GM10847 (cell line): ENCODE measurements around the gene CIB4.

Source experiments
- POLR2A ChIP-seq: IDR thresholded peaks from 2 replicates; pipeline ENCODE4 v1.6.1; 2011; ENCODE audit not compliant: insufficient read length; ENCODE audit errors: extremely low read depth

The CIB4 gene

DNA sequence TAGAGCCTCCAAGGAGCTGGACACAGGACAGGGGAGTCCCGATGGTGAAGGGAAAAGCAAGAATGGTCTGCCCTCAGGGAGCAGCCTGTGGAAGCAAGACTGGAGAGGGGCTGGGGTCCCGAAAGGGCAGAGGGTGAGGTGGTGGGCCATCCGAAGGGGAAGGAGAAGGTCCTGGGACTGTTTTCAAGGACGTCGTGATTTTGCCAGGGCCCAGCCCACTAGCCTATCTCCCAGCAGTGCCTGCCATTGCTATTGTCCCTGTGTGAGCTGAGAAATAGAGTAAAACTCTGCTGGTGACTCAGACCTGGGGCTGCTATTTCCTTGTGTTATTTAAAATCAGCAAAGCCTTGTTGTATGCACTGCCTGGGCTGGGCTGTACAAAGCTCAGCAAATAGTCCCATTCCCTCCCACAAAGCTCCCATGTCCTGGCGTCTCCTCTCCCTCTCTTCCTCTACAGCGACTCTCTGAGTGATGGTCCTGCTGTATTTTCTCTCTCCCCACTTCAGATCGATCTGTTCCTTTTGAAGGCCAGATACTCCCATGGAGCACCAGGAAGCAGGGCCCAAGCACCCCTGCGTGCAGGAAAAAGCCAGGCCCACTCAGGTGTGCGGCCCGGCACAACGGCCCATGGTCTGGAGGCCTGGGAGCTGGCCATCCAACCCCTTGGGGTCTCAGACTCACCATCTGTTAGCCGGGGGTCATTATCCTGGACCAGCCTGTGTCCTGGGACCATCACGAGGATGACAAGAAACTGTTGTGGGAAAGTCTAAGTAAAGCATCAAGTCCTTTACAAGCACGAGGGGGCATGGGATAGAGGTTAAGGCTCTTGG, 98.3 kb downstream of the CIB4 start:
- TF ChIP-seq POLR2A: no peak

DNA sequence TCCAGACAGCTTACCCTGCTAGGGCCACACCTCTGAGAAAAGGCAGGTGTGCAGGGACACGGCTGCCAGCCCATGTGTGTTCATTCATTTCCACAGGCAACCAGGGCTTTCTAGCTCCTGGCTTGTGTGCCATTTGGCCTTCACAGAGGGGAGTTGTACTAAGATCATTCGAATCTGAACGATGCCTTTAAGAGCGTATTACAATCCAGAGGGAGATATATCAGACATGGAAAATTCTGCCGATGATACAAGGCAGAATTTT, 99.0 kb downstream of the CIB4 start:
- no peak for TF ChIP-seq POLR2A

DNA sequence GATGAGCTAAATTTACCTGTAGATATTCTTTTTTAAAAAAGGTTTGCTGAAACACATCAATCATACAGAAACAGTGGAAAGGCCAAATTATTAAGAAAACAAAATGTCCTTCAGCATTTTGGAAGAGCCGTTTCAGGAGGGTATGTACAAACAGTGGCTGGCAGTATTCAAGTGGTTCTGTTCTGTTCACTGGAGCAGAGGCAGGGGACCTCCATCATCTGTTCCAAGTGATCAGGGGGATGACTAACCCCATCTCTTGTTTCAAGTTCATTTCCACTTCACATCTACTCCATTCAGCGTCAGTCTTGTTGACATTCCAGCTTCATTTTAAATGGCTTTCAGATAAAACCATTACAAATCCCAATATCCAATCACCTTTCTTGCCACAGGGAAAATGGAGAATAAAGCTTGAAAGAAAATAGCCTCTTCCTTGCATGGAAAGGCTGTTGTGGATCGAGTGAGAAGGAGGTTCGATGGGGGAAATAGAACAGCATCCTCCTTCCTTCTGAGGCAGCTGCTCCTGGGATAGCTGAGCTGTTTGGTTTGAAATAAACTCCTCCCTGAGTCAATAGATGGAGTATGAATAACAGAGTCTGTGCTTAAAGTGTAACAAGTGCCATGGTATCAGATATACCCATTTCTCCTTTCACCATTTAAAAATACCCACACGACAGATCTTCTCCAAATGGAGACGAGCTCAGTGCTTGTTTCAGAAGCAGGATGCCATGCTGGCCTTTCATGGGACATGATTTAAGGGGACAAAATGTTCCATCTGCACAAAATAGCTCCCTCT, 99.6 kb downstream of the CIB4 start:
- TF ChIP-seq POLR2A: no peak

DNA sequence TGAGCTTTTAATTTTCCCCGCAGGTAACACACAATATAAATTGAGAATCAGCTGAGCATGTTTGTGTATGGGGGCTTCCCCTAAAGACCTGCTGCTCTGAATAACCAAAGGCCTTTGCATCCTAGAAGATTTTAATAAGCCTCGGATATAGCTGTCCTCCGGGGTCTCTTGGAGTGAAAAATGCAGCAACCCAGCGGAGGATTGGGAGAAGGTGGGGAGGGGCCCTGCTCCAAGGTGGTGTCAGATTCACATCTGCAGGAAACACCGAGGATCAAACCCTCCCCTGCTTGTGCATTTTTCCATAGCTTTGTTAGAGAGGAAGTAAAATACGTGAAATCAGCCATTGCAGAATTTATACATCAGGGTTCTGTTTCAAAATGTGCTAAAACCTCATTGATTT, 100.2 kb downstream of the CIB4 start:
- TF ChIP-seq POLR2A: no peak

DNA sequence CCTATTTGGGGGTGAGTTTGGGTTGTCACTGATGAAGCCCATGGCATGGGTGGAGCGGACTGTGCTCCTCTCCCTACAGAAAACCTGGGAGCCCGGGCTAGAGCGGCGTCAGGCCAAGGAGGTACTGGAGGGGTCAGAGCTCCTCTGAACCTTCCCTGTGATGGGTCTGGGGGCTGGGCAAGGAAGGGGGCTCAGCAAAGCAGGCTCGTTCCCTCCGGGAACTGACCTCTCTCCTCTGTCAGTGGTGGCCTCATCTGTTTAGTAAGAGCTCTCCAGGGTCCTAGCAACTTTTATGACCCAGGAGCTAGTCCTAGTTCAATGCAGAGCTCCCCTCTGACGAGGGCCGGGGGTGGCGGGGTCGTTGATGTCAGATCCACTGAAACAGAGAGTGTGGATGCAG, 100.9 kb downstream of the CIB4 start:
- TF ChIP-seq POLR2A: no peak

DNA sequence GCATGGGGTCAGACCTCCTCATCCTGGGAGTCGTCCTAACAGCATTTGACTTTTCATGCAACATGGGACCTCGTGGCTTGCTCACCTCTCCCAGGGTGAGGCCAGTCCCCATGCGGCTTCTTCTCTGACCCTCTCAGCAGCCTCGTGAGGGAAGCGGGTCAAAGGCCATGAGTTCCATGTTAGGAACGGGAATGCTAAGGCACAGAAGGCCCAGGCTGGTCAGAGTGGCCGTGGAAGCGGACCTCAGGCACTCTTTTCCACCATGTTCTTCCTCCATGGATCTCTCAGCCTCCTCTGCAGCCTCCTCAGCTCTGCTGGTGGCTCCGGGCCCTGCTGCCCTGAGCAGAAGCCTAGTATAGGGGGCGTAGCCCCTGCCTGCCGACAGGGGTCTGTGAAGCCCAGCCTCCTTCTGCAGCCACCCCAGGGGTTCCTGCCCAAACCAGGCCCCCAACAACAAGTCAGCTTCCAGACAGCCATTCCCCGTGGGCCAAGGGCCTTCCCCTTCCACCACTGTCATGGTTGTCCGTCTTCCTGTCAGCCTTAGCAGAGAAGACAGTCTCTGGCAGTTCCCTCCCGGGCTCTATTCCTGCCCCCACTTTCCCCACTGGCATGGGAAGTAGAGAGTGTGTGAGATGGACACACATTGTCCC, 103.2 kb downstream of the CIB4 start:
- no peak for TF ChIP-seq POLR2A

DNA sequence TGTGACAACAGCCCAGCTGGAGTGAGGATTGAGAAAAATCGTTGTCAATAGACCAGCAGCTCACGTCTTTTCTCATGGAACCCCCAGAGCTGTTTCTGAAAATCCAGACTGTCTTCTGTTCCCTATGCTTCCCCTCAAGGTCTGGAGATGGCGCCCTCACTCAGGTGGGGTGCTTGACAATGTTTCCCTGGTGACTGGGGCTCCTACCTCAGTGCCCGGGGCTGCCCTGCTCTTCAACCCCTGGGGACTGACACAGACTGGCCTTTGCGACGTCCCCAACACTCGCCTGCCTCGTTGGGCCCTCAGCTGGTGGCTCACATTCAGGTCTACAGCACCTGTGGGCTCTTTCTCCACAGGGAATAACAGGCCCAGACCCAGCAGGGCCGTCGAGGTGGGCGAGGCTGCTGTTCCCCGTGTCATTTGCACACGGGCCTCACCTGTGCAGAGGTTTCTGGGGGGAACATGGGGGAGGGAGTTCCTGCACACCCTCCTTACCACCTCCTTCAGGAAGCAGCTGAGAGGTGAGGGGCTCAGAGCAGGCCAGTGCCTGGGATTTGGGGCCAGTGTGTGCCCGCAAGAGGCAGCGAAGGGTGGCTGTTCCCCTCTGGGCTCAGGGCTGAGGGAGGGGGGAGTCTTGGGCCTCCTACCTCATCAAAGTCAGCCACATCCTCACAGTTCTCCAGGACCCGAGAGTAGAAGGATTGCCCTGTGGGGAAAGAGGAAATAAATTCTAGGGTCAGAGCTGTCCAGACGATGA, 103.9 kb downstream of the CIB4 start:
- no peak for TF ChIP-seq POLR2A

DNA sequence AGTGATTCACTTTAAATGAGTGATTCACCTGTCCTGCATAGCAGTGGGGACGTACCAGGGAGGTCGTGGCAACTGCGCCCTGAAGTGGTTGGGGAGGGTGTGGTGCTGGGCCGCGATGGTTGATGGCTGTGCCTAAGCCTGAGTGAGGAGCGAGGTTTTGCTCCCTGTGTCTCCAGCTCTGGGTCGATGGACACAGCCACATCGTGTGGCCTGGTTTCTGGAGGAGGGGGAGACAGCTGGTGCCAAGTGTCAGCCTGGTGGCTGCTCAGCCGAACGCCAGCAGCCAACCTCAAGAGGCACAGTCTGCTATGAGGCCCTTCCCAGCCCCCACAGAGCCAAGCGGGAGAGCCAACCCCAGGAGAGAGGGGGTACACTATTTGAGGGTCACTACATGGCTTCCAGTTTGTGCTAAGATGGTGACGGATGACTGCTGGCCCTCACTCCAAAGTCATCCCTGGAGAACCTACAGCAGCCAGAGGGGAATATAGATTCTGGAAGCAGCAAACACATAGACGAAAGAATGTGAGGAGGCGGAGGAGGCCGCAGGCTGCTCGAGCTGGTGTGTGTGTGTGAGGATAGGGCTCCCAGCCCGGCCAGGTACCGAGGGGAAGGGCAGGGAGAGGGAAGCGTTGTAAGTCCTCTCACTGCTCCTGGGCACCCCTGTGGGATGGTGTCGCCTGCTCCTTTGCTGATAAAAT, 104.6 kb downstream of the CIB4 start:
- TF ChIP-seq POLR2A: no peak

DNA sequence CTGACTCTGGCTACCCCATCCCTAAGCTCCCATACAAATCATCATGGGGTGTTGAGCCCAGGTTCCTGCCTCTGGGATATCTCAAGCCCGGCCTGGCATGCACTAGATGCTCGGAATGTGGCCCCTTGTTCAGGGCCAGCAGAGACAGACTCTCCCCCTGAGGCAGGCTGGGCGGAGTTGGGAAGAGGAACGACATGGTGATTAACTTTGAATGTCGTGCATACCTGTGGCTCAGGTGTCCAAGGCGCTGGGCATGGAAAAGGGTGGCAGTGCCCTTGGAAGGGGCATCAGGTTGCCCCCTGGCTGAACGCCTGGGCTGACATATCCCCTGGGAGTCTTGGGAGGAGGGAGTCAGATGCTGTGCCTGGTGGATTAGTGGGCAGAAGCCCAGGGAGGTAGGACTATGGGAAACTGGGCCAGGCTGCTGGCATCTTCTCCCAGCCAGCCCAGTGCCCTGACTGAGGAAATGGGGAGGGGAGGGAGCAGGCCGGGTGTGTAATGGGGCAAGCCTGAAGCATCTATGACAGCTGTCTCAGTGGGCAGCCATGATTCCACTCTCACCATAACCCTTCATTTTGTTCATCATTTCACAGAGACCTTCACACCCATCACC, 105.4 kb downstream of the CIB4 start:
- TF ChIP-seq POLR2A: no peak

DNA sequence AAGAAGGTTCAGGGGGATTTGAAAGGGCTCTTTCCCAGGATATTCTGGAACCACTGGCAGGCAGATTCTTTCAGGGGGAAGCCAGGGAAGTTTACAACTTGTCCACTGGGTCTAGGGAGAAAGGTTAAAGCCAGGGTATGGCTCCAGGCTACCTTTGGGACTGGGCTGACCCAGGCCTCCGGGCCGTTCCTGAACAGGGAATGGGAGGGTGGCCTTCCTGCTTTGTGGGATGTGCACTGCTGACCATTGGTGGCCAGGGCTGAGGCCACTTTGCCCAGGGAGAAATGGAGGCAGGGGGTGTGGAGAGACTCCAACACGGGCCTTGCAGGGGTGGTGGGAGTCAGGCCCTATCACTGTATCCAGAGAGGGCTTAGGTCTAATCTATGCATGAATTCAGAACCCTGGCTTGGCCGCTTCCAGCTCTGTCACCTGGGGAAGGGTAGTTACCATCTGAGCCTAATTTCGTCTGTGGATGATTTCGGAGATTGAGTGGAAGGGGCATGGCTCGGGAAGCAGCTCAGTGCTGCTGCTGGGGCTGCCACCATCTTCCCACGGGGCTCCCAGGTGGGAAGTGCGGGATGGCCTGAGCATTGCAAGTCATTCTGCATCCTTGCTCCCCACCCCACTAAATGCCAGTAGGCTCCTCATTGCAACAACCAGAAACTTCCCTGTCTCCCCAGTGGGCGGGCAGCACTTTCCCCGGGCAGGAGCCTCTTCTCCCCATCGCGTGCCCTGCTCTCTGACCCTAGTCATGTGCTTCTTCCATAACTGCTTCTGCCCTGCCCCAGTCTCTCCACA, 106.1 kb downstream of the CIB4 start:
- no peak for TF ChIP-seq POLR2A

DNA sequence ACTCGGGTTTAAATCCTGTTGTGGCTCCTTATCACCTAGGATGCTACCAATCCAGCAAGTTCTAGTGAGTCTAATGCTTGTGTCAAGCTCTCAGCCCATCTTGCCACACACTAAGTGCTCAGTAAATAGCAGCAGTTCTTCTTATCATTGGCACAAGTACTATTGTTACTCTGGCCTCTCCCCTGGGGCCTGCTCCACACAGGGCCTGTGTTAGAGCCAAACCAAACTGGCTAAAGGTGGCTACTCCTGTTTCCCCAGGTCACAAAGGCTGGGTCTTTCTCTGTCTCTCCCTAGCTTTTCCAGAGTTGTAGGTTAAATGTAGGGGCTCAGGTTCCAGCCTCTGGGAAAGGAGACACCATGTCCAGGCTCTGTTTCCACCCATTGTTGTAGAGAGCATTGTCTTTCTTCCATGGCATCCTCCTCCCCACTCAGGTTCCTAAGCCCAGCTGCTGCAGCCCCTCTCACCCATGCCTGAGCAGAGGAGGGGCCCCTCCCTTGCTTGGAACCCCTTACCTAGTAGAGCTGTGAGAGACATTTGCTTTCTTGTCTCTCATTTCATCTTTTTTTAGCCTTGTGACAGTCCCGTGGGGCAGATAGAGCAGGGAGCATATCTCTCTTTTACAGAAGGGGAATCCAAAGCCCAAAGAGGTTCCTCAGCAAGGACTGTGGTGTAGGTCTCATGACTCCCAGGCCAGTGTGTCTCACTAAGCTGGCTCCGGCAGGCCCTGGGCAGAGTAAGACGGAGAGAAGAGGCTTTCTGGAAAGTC, 106.9 kb downstream of the CIB4 start:
- TF ChIP-seq POLR2A: no peak

DNA sequence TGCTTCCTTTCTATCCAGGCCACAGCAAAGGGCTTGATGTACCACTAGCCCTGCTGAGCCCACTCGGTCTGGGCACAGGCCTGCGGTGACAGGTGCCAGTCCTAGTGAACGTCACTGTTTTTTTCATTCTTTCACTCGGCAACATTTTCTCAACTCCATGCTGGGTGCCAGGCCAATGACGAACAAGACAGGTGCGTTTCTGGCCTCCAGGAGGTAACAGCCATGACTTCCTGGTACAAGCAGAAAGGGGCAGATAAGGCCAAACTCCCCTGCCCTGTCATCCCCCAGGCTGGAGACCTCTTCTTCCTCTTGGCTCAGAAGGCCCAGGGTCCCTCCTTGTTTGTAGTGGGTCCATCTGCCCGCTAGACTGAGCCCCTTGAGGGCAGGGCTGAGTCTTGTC, 107.5 kb downstream of the CIB4 start:
- no peak for TF ChIP-seq POLR2A
